Esophagus muscularis mucosa (tissue), 3 donors: ENCODE data around the gene CYP27B1.

Experiments
- CTCF ChIP-seq, 3 experiments: fragments of 200-600 bp in 2 of 3; fragments of 450-650 bp in 1 of 3; sonication (generic) in 2 of 3; IDR thresholded peaks; one replicate each; pipeline ENCODE4 v1.5.1; 2017 to 2019; ENCODE audit warnings: antibody characterized with exemption in 3 of 3, mild to moderate bottlenecking in 2 of 3, moderate library complexity in 1 of 3
- POLR2AphosphoS5 ChIP-seq, 2 donors: sonication (generic); formaldehyde crosslinking; IDR thresholded peaks; one replicate each; pipeline ENCODE4 v1.6.1; 2017; ENCODE audit warnings: antibody characterized with exemption in 2 of 2

GRCh38 chr12:57776247-57776587 lies 9.3 kb upstream of the CYP27B1 start:
- TF ChIP-seq POLR2AphosphoS5 (IDR thresholded peaks at IDR 0.05) (no peak), CTCF (IDR thresholded peaks at IDR 0.05) (no peak)
